ENCODE measurements around the gene SEM1. TPM values are rescaled to one million over a fixed set of nuclear protein-coding genes. Genes with fewer than 3 reads are reported as not detected.
"Not testable (repeated sequence)": the region's sequence is repeated elsewhere in the genome, so short reads cannot be mapped to it uniquely, and the experiment has no call there.

Gene SEM1
- total RNA-seq, 1 experiment from 2014 or later = 39.0 TPM

DNA sequence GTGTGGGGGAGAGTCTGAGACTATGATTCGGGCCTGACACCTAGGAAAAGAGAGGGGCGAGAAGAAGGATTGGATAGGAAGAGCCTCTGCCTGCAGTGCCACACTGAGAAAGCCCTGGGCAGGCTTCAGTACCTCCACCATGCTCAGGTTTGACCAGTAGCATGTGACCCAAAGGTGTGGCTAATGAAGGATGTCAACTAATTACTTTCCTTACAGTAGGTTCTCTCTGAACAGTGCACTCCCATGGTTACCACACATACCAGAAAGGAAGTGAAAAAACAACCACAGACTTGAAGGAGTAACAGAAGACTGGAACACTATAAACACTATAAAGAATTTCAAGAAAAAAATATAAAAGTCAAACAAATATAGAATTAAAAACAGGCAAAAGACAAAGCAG is 46.2 kb downstream of the SEM1 start:
- no peak for DNase-seq (ENCODE audit: low read depth)

DNA sequence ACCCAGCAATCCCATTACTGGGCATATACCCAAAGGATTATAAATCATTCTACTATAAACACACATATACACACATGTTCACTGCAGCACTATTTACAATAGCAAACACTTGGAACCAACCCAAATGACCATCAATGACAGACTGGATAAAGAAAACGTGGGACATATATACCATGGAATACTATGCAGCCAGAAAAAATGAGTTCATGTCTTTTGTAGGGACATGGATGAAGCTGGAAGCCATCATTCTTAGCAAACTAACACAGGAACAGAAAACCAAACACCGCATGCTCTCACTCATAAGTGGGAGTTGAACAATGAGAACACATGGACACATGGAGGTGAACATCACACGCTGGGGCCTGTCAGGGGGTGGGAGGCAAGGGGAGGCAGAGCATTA is 47.5 kb downstream of the SEM1 start:
- not testable (repeated sequence) for DNase-seq (ENCODE audit: low read depth)

DNA sequence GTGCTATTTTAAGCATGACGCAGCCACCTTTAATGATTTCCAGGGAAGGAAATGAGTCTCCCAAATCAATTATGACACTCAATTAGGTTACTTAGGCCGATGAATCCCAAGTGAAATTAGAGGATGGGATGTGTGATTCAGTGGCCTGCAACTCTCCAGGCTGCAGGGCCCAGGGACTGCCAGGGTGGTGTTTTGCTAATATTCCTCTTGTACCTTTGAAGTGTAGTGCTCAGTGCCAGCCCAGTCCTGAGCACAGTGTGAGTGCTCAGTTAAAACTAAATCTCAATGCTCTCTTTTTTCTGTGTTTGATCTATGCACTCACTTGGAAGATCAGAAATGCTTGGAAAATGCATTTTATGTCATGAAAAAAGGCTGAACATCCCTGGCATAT is 51.6 kb downstream of the SEM1 start:
- no peak for DNase-seq (ENCODE audit: low read depth)

- DNase-seq (ENCODE audit: low read depth) = no peak
Measured at GRCh38 chr7:96657347-96658021, 52.2 kb downstream of the SEM1 start.

DNA sequence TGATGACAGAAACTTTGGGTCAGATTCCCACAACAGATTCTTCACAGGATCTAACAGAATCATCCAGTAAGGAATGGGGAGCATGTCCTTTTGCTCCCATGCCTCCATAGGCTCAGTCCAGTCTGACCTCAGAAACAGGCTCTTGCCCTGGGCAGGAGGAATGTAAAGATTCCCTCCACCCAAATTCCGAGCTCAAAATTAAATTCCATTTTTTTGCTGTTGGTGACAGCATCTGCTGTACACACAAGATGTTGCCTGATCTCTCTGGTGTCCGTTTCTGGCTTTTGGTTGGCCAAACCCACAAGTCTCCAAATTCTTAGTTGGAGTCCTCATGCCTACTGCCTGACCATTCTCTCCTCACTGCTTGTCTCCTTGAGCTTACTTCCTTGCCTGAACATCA is 53.7 kb downstream of the SEM1 start:
- no peak for DNase-seq (ENCODE audit: low read depth)

GRCh38 chr7:96654630-96655188 is 54.9 kb downstream of the SEM1 start:
- DNase-seq (ENCODE audit: low read depth) = no peak

GRCh38 chr7:96649981-96650380 is 59.7 kb downstream of the SEM1 start:
- peak; percentile 63 for DNase-seq (ENCODE audit: low read depth)

GRCh38 chr7:96648784-96649183 is 60.9 kb downstream of the SEM1 start:
- no peak for DNase-seq (ENCODE audit: low read depth)

DNA sequence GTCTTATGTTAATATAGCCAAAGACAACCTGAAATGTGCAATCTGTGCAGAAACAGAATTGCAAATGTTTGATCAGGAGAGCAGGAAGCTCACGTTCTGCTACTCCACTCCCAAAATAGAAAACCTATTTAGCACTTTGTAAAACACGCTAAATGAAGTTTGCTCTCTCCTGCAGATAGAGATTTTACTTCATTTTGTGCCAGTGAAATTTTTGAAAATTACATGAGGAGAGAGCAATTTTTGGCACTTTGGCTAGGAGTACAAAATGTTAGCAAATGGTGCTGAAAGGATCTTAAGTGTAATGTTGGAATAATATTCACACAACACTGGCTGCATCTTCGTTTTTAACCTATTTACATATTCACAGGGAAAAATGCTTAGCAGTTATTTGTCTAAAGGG is 61.9 kb downstream of the SEM1 start:
- DNase-seq (ENCODE audit: low read depth) = no peak

- no peak for DNase-seq (ENCODE audit: low read depth)
Measured at GRCh38 chr7:96645084-96645483, 64.6 kb downstream of the SEM1 start.

DNA sequence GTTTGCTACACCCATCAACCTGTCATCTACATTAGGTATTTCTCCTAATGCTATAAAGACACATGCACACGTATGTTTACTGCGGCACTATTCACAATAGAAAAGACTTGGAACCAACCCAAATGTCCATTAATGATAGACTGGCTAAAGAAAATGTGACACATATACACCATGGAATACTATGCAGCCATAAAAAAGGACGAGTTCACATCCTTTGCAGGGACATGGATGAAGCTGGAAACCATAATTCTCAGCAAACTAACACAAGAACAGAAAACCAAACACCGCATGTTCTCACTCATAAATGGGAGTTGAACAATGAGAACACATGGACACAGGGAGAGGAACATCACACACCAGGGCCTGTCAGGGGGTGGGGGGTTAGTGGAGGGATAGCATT is 66.2 kb downstream of the SEM1 start:
- not testable (repeated sequence) for DNase-seq (ENCODE audit: low read depth)

- DNase-seq (ENCODE audit: low read depth) = no peak
Measured at GRCh38 chr7:96640054-96640453, 69.6 kb downstream of the SEM1 start.

Data from LHCN-M2 (cell line).